Measurements from ENCODE around the gene GABRG2. TPM values are rescaled to one million over a fixed set of nuclear protein-coding genes. Genes with fewer than 3 reads are reported as not detected.

Gene GABRG2
- polyA plus RNA-seq, 1 donor from 2014 or later, result 35.8 TPM

GRCh38 chr5:162096448-162096847 lies 28.9 kb downstream of the GABRG2 start:
- Histone ChIP-seq H3K9me2 (ENCODE audit: insufficient read depth, low read length) (no peaks in the 10 kb centered on the region), H2AFZ (ENCODE audit: low read depth, low read length) (no peak overlapping the region), H3K4me2 (ENCODE audit: low read length) (no peak overlapping the region), H3K9me3 (ENCODE audit: low read length) (no peaks in the 10 kb centered on the region), H3K27ac (ENCODE audit: low read length) (no peak overlapping the region), H3K9ac (ENCODE audit: low read length) (no peak overlapping the region), H3F3A (ENCODE audit: insufficient read depth, low read length, poor library complexity, severe bottlenecking) (no peaks in the 10 kb centered on the region), H3K79me2 (replicated peaks; ENCODE audit: insufficient read depth, low read length) (no peaks in the 10 kb centered on the region), H3K27me3 (ENCODE audit: insufficient read depth, low read depth, low read length) (no peaks in the 10 kb centered on the region), H4K20me1 (ENCODE audit: insufficient read depth) (no peaks in the 10 kb centered on the region), H3K36me3 (ENCODE audit: insufficient read depth, low read length) (peaks cover 5% of the 10 kb centered on the region), H3K4me3 (ENCODE audit: low read length) (no peak overlapping the region)
- no peak for TF ChIP-seq EP300 (conservative IDR thresholded peaks at IDR 0.05; ENCODE audit: poor library complexity, severe bottlenecking)
- TF ChIP-seq REST (IDR thresholded peaks at IDR 0.05; ENCODE audit: borderline replicate concordance), result no peak
- TF ChIP-seq TAF1 (IDR thresholded peaks at IDR 0.05; ENCODE audit: low read depth), result no peak
- no peak for TF ChIP-seq MXI1 (conservative IDR thresholded peaks at IDR 0.05; ENCODE audit: poor library complexity, severe bottlenecking)
- no peak for TF ChIP-seq POLR2AphosphoS5 (IDR thresholded peaks at IDR 0.05)
- TF ChIP-seq EZH2 (IDR thresholded peaks at IDR 0.05; ENCODE audit: borderline replicate concordance, insufficient read depth, low read length, poor library complexity, severe bottlenecking), result no peak
- TF ChIP-seq RAD21 (conservative IDR thresholded peaks at IDR 0.05), result no peak
- no peak for TF ChIP-seq SMC3 (conservative IDR thresholded peaks at IDR 0.05; ENCODE audit: poor library complexity)
- no peak for TF ChIP-seq CTCF (IDR thresholded peaks at IDR 0.05; ENCODE audit: poor library complexity, severe bottlenecking)

GRCh38 chr5:162107591-162107990 lies 40.0 kb downstream of the GABRG2 start:
- no peaks in the 10 kb centered on the region for H3K27me3 ChIP-seq (ENCODE audit: insufficient read depth, low read depth, low read length)
- H3K9ac ChIP-seq (ENCODE audit: low read length), result no peak overlapping the region
- H3K4me3 ChIP-seq (ENCODE audit: low read length), result no peak overlapping the region
- no peaks in the 10 kb centered on the region for H3K9me3 ChIP-seq (ENCODE audit: low read length)
- no peaks in the 10 kb centered on the region for H4K20me1 ChIP-seq (ENCODE audit: insufficient read depth)
- no peak overlapping the region for H2AFZ ChIP-seq (ENCODE audit: low read depth, low read length)
- TF ChIP-seq SMC3 (conservative IDR thresholded peaks at IDR 0.05; ENCODE audit: poor library complexity) (no peak), CTCF (IDR thresholded peaks at IDR 0.05; ENCODE audit: poor library complexity, severe bottlenecking) (no peak), EP300 (conservative IDR thresholded peaks at IDR 0.05; ENCODE audit: poor library complexity, severe bottlenecking) (no peak), MXI1 (conservative IDR thresholded peaks at IDR 0.05; ENCODE audit: poor library complexity, severe bottlenecking) (no peak), REST (IDR thresholded peaks at IDR 0.05; ENCODE audit: borderline replicate concordance) (no peak), RAD21 (conservative IDR thresholded peaks at IDR 0.05) (no peak), POLR2AphosphoS5 (IDR thresholded peaks at IDR 0.05) (no peak), TAF1 (IDR thresholded peaks at IDR 0.05; ENCODE audit: low read depth) (no peak), EZH2 (IDR thresholded peaks at IDR 0.05; ENCODE audit: borderline replicate concordance, insufficient read depth, low read length, poor library complexity, severe bottlenecking) (no peak)
- H3F3A ChIP-seq (ENCODE audit: insufficient read depth, low read length, poor library complexity, severe bottlenecking), result no peaks in the 10 kb centered on the region
- H3K9me2 ChIP-seq (ENCODE audit: insufficient read depth, low read length), result no peaks in the 10 kb centered on the region
- H3K4me2 ChIP-seq (ENCODE audit: low read length), result no peak overlapping the region
- H3K79me2 ChIP-seq (replicated peaks; ENCODE audit: insufficient read depth, low read length), result no peaks in the 10 kb centered on the region
- no peak overlapping the region for H3K27ac ChIP-seq (ENCODE audit: low read length)
- peaks cover 7% of the 10 kb centered on the region for H3K36me3 ChIP-seq (ENCODE audit: insufficient read depth, low read length)
